HG03571 (cell line): Measurements from ENCODE around the gene CFAP300.

Experiments used
- ATAC-seq: cut with Tn5 transposase; IDR thresholded peaks from one replicate; pipeline ENCODE4 v1.9.1; 2021; ENCODE audit not compliant: unreplicated experiment

The CFAP300 gene

DNA sequence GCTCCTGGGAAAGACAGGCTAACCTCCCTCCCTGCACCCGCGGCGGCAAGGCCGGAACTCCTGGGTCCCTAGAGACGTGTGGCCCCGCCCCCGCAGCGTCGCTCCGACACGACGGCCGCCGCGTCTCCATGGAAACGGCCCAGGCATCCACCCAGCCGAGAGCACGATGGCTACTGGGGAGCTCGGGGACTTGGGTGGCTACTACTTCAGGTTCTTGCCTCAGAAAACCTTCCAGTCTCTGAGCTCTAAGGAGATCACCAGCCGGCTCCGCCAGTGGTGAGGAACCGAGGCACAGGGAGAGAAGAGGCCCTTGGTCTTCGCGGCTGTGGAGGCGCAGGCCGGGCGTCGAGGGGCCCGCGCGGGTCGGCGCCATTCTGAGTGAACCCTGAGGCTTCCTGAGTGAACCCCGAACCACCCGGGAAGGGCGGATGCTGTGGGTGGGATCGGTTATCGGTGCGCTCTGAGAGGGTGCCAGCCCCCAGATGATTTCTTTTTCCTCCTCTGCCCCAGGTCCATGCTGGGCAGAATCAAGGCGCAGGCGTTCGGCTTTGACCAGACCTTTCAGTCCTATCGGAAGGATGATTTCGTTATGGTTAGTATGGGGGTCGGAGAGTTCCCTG is at the start of gene CFAP300:
Gene CFAP300, plus strand, starts transcription at position 133 of the 620 bp plus-strand sequence. Its CDS starts 34 bp downstream, at position 167.
- ATAC-seq = no peak

DNA sequence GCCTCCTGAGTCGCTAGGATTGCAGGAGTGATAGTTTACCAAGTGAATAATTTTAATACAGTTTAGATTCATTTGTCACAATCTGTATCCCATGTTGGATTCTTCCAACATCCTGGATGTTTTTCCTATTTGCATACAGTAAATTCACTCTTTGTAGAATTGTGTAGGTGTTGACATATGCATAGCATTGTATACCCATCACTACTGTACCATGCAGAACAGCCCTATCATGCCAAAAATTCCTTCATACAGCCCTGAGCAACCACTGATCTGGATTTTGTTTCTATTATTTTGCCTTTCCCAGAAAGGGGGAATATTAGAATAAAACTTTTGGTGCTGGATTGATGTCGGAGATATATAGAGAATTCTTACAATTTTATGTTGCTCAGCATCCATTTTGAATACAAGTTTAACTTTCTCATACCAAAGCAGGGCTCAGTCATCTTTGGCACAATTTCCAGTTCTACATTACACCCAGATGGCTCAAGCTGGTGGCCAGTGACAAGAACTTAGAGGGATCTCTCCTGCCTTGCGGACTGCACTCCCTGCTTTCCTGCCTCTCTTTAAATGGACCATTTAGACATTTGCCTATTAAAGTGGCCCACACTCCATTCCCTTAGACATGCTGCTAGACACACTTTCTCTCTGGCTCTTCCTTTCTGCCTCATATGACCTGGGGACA is 45.4 kb upstream of the CFAP300 start:
- ATAC-seq = no peak

DNA sequence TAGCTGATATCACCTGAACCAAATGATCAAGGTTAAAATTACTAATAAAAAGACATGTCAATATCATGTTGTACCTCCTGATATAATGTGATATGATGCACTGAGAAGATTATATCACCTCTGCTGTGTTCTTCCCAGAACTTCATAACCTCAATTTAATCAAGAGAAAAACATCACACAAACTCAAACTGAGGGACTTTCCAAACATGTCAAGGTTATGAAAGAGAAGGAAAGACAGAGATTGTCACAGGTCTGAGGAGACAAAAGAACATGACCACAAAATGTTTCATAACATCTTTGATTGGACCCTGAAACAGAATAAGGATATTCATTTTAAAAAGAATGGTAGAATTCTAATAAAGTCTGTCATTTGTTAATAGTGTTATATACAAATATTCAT is 43.0 kb upstream of the CFAP300 start:
- ATAC-seq = no peak

DNA sequence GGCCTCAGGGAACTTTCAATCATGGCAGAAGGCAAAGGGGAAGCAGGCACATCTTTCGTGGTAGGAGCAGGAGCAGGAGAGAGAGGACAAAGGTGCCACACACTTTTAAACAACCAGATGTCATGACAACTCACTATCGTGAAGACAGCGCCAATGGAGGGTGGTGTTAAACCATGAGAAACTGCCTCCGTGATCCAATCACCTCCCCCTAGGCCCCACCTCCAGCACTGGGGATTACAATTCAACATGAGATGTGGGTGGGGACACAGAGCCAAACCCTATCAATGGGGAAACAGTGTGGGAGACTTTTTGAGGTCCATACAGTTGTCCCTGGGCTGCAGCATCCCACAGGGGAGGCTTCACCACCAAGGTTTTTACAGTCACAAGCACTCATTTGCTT is 41.9 kb upstream of the CFAP300 start:
- no peak for ATAC-seq

DNA sequence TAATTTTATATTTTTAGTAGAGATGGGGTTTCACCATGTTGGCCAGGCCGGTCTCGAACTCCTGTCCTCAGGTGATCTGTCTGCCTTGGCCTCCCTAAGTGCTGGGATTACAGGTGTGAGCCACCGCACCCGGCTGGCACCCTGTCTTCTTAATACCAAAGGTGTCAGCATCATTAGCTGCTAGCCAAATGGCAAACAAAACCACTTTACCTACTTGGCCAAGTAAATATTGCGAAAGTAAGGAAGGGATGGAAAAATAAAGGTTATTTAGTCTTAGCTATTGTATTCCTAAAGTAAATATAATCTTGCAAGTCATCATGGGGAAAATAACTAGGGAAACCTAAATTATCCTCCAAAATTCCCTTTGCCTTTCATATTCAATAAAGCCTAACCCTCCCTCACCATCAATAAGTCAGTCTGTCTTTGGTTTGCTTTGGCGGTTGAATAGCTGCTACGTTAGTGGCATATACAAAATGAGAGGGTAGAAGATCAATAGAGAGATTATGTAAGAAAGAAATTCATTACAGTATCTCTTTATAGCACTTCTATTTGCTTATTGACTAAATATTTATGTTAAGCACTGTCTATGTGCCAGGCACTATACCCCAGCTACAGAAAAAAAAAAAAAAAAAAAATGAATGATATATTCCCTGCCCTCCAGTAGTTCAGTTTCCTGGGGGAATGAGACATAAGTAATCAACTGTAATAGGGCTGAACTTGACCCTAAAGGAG is 40.2 kb upstream of the CFAP300 start:
- ATAC-seq = no peak

DNA sequence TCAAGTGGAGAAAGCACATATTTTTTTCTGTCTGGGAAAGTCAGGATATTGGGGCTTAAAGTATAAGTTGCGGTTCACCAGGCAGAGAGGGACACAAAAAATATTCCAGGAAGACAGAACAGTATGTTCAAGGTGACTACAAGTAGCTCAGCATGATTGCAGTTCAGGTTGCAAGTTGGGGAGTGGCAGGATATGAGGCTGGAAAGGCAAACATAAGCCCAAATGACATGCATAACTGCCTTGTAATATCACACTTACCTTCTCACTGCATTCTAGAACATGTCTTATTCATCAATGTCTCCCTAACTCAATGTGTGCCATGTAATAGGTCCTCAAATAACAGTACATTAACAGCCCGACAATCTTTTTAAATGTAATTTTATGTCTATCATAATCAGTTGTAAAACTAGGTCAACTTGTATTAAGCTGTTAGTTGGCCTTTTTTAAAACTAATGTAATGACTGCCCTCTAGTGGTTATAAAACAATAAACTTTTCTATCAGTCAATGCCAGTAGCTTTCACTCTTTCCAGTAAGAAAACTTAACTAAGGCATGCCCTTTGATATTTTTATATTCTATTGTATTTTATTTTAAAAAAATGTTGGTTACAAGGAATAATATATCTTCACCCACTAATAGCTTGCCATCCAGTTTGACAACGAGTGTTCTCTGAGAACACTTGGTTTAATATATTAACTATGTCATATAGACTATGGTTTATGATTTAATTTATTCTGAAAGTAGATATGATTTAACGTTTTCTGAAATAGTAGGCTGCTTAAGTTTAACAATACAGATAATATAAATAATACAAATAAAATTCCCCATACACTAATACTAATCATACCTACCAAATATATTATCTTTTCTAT is 39.4 kb upstream of the CFAP300 start:
- ATAC-seq = peak; percentile 70

DNA sequence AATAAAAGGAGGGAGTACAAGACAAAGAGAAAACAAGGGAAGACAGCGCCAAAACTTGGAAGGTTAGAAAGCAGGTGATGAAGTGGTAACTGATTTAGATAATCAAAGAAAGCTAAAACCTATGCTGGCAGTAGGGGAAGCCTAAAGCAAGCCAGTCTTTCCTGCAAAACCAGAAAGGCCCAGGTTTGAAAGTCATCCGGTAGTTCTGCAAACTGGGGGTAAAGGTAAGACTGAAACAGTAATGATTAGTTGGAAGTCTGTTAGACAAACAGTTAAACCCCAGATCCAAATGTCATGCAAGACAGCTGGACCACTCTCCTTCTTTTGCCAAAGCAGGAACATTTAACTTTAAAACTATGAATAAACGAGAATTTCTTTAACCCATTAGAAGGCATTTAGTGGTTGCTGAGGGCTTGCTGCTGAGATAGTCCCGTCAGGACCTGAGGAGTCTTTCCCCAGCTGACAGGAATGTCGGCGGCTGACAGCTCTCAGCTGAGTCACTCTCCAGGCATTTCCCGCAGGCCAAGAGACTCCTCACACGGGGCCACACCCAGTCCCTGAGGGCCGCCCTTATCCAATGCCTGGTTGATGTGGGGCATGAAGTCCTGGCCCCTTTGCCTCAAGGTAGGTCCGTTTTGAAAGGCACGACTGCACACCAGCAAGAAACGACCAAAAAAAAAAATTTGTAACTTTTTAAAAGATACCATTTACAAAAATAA is 36.3 kb upstream of the CFAP300 start:
- no peak for ATAC-seq

DNA sequence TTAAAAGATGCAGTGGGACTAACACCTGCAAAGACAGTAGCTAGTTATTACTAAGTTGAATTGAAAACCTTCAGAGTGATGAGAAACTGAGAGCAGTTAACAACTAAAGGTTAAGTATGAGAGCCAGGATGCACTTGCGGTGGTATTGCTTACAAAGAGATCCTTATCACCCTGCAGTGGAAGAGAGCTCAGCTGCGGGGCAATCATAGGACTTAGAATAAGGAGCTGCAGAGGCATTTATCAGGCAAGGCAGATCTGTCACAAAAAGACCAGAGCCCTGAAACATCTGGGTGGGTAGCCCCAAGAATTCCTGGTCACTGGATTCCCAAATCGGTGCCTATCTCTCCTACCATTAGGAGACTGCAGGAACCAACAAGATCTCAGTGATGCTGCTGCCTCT is 34.3 kb upstream of the CFAP300 start:
- no peak for ATAC-seq

DNA sequence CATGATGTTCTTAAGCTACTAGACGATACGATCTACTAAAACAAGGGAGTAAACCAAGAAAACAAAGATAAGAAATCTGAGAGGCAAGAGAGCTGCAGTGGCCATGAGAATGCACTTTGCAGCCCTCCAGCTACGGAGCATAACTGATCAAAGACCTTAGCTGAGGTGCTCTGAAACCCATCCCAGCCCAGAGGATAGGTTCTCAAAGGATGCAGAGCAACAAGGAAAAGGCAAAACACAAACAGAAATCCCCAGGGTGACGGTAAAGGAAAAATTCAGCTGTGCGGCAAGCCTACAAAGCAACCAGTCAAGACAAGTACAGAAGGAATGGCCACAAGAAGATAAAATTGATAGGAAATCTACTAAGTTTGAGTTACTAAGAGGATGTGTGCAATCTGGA is 32.5 kb upstream of the CFAP300 start:
- no peak for ATAC-seq

DNA sequence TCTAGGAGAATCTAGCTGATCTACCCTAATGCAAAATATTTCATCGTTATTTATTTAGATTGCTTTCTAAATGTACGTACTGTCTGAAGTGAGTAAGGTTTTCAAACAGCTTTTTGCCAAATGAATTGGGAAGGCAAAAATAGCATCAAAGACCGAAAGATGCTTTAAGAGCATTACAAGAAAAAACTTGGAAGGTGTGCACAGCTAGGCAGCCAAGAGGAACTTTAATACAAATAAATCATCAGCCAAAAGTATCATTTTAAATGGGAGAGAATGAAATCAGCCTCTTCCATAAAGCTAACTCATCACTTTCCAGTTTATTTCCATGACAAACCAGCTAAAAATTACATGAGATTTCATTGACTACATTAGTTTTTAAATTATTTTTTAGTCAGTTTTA is 30.2 kb upstream of the CFAP300 start:
- ATAC-seq = no peak

DNA sequence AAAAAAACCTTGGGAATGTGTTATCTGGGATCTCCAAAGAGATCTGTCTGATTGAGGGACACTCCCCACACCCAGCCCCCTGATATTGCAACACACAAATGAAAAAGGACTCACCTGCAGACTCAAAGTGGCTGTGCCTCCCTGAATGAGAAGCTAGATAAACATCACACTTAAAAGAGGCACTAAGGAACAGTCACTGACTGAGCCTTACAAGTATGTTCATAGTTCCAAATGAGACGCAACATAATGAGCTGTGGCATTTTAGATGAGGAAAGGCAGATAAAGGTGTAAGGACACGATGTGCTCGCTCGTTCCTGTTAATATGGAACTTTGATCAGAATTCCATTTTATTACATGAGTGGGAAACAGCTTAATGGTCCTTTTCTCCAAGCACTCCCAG is 21.0 kb upstream of the CFAP300 start:
- ATAC-seq = no peak

DNA sequence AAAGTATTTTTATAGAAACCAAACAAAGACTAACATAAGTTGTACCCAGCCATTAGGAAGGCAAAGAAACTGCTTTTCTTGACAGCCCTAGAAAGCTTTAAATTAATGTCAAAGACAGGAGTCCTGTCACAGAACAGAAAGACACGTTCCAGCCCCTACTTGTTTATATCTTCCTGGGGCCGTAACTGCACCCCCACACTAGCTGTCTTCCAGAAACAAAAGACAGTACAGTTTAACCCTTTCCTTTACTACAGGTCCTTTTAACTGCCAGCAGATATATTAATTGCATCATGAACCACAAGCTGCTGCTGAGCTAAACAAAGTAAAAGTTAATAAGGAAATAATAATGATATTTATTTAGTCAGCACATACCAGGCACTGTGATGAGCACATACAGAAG is 20.3 kb upstream of the CFAP300 start:
- ATAC-seq = no peak

DNA sequence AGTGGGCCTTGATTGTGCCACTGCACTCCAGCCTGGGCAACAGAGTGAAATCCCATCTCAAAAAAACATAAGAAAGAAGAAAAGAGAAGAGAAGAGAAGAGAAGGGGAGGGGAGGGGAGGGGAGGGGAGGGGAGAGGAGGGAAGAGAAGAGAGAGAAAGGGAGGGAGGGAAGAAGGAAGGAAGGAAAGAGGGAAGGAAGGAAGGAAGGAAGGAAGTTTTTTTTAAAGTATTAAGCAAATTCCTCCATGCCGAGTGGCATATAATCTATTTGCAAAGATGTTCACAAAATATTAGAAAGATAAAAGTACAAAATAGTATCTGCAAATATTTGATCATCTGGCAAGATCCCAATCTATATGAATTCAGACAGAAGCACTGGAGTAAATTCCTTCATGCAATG is 10.5 kb upstream of the CFAP300 start:
- ATAC-seq = no peak

DNA sequence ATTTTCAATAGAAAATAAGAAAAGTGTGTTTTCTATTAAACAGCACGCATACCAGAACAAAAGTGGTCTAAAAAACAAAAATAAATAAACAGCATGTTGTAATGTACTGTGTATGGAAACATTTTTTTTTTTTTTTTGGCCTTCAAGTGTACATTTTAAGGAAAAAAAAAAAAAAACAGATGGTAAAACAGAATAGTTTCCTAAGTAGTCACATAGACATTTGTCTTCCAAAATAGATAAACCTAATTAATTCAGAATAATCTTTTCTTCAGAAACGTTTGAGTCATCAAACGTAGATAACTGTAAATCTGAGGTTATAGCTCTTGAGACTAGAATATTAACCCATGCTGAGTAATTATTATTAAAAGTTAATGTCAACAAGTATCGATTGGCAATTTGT is 396 bp upstream of the CFAP300 start:
- ATAC-seq = no peak

DNA sequence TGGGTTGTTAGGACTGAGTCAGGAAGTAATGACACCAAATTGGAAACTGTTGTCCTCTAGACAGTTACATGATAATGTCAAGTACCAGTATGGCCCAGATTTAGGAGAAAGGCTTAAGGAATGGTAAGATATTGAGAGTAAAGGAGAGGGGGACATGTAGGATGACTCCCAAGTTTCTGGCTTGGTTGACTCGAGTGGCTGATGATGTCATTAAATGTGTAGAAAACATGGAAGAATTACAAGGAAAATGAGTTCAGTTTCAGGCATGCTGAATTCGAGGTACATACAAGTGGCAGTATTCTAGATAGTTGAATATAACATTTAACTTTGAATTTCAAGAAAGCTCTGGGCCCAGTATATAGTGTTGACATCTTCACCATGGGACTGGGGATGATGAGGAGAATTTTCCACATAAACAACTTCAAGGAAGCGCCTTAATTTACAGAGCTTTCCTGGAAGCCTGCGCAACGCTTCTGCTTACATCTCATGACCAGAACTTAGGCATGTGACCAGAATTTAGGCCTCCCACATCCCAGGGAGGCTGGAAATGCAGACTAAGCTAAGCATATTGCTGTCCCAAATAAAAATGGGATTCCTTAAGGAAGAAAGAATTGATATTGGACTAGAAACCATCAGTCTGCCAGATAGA is 3.8 kb downstream of the CFAP300 start:
- ATAC-seq = no peak

DNA sequence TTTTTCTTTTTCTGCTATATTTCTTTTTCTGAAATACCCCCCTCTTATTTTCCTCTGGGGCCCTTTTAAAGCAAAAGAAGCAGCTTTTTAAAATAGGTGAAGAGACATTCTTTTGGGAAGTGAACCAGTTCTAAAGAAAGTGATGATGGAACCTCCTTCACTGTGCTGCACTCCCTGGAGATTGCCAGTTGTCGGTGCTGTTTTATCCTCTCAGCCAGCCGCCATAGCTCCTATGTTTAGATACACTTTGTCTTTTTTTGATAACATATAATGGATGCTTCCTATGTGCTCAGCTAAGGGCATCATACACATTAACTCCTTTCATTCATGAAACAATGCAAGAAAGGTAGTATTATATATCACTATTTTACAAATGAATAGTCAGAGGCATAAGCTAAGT is 14.0 kb downstream of the CFAP300 start:
- no peak for ATAC-seq

DNA sequence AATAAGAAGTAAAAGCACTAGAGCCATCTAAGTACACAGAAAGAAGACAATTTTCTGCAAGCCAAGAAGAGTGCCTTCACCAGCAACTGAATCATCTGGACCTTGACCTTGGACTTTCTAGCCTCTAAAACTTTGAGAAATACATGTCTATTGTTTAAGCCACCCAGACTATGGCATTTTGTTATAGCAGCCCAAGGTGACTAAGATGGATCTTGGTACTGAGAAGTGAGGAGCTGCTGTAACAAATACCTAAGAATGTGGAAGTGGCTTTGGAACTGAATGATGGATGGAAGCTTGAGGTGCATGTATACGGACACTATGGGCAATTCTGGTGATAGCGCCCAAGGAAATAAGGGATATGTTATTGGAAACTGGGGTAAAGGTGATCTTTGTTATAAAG is 14.9 kb downstream of the CFAP300 start:
- no peak for ATAC-seq

DNA sequence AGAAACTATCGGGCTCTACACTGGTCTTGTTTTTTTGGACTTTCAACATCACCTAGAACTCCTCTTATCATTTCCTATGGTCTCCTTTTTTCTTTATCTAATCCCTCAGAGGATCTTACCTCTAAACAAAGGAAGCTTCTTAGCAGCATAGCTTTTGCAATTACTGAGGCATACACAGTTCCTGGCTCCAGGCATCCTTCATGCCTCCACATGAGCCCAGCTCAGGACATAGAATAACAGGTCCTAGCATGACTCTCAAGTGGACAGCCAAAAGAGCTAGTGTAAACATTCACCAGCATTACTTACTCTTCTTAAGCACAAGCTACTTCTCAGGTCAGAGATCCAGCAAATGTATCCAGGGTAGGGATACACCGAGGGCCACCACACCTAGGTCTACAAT is 17.1 kb downstream of the CFAP300 start:
- no peak for ATAC-seq

DNA sequence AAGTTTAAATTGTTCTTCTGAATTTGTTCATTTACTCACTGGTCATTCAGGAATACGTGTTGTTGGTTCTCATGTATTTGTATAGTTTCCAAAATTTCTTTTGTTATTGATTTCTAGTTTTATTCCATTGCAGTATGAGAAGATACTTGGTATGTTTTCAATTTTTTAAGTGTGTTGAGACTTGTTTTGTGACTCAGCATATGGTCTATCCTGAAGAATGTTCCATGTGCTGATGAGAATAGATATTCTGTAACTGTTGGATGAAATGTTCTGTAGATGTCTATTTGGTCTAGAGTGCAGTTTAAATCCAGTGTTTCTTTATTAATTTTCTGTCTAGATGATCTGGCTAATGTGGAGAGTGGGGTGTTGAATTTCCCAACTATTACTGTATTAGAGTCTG is 23.5 kb downstream of the CFAP300 start:
- no peak for ATAC-seq
